HG02588 (cell line): Measurements from ENCODE around the gene AHSG.

Experiments used
- ATAC-seq: cut with Tn5 transposase; IDR thresholded peaks from one replicate; pipeline ENCODE4 v1.9.1; 2021; ENCODE audit warnings: mild to moderate bottlenecking, moderate library complexity; ENCODE audit not compliant: unreplicated experiment

Gene AHSG

GRCh38 chr3:186590580-186591295 lies 22.1 kb upstream of the AHSG start:
- ATAC-seq, result no peak

- no peak for ATAC-seq
Measured at GRCh38 chr3:186592682-186593081, 20.2 kb upstream of the AHSG start.

- ATAC-seq, result no peak
Measured at GRCh38 chr3:186593862-186594261, 19.0 kb upstream of the AHSG start.

GRCh38 chr3:186594591-186595113 lies 18.2 kb upstream of the AHSG start:
- ATAC-seq, result no peak

GRCh38 chr3:186596568-186597287 lies 16.1 kb upstream of the AHSG start:
- ATAC-seq, result no peak

GRCh38 chr3:186598108-186598784 lies 14.6 kb upstream of the AHSG start:
- ATAC-seq, result no peak

GRCh38 chr3:186598794-186599141 lies 14.1 kb upstream of the AHSG start:
- ATAC-seq, result no peak

- ATAC-seq, result no peak
Measured at GRCh38 chr3:186599142-186599784, 13.6 kb upstream of the AHSG start.

GRCh38 chr3:186599785-186600166 lies 13.1 kb upstream of the AHSG start:
- no peak for ATAC-seq

GRCh38 chr3:186600896-186601295 lies 12.0 kb upstream of the AHSG start:
- no peak for ATAC-seq

GRCh38 chr3:186603159-186603558 lies 9.7 kb upstream of the AHSG start:
- no peak for ATAC-seq

GRCh38 chr3:186605078-186605477 lies 7.8 kb upstream of the AHSG start:
- no peak for ATAC-seq

GRCh38 chr3:186605561-186606545 lies 7.0 kb upstream of the AHSG start:
- no peak for ATAC-seq

- ATAC-seq, result no peak
Measured at GRCh38 chr3:186608624-186609215, 4.1 kb upstream of the AHSG start.

GRCh38 chr3:186609247-186609868 lies 3.5 kb upstream of the AHSG start:
- ATAC-seq, result no peak

GRCh38 chr3:186612065-186612464 lies 795 bp upstream of the AHSG start:
- ATAC-seq, result no peak

GRCh38 chr3:186613637-186614265 lies 891 bp downstream of the AHSG start:
- ATAC-seq, result no peak

GRCh38 chr3:186614266-186614596 lies 1.4 kb downstream of the AHSG start:
- ATAC-seq, result no peak
